ENCODE data around the gene AURKAIP1. TPM values are rescaled to one million over a fixed set of nuclear protein-coding genes. Genes with fewer than 3 reads are reported as not detected.

AURKAIP1 gene
- polyA plus RNA-seq, 2 of the 4 experiments (the other 2 are of a cell fraction), result 62.0 to 102 TPM

DNA sequence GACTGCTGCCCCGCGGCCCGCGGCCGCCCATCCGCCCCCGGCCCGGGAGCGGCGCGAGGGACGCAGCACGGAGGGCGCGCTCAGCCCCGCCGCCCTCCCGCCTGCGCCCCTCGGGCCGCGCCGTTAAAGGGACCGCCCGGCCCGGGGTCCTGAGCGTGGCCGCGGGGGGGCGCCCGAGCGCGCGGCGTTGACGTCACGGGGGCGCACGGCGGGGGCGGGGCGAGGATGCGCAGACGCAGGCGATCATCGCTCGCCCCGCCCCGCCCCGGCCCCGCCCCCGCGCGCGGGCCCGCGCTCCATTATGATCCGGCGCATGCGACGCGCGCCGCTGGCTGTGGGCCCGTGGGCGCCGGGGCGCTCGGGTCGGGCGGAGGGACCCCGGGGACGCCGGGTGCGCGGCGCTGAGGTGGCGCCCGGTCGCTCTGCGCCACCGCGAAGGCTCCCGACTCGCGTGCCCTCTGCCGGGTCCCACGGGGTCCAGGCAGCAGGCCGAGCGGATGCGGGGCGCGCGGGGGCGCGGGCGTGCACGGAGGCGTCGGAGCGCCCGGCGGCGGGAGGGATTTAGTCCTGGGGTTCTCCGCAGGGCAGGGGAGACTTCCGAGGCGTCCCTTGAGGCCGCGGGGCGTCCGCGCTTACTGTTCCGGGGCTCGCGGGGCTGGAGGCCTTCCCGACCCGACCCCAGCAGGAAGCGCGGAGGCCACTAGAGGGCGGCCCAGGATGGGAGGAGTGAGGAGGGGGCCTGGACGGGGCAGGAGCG lies 25.6 kb downstream of the AURKAIP1 start, which contains the start of gene DVL1:
Gene DVL1, minus strand, starts transcription at position 163 of the 757 bp plus-strand sequence. CDS start 353 bp downstream, outside the sequence.
- peaks cover 50% of the 10 kb centered on the region for H3K4me1 ChIP-seq
- peak; percentile 32 to 34; a peak in 2 of 5 replicates for TF ChIP-seq RAD21 (conservative IDR thresholded peaks at IDR 0.05 in 1 of 2, IDR thresholded peaks at IDR 0.05 in 1 of 2)
- TF ChIP-seq, protein P1, sequence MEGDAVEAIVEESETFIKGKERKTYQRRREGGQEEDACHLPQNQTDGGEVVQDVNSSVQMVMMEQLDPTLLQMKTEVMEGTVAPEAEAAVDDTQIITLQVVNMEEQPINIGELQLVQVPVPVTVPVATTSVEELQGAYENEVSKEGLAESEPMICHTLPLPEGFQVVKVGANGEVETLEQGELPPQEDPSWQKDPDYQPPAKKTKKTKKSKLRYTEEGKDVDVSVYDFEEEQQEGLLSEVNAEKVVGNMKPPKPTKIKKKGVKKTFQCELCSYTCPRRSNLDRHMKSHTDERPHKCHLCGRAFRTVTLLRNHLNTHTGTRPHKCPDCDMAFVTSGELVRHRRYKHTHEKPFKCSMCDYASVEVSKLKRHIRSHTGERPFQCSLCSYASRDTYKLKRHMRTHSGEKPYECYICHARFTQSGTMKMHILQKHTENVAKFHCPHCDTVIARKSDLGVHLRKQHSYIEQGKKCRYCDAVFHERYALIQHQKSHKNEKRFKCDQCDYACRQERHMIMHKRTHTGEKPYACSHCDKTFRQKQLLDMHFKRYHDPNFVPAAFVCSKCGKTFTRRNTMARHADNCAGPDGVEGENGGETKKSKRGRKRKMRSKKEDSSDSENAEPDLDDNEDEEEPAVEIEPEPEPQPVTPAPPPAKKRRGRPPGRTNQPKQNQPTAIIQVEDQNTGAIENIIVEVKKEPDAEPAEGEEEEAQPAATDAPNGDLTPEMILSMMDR (IDR thresholded peaks at IDR 0.05), result peak; percentile 37
- no peak for TF ChIP-seq NPAS2 (CRISPR knock-in tag; IDR thresholded peaks at IDR 0.05; ENCODE audit: borderline replicate concordance)
- no peak; the same call in 1 of the 2 replicates for TF ChIP-seq KDM5A (IDR thresholded peaks at IDR 0.05)
- no peak for TF ChIP-seq MAX (IDR thresholded peaks at IDR 0.05)
- TF ChIP-seq RNF2 (IDR thresholded peaks at IDR 0.05; ENCODE audit: borderline replicate concordance, low read depth), result no peak
- peak; percentile 38; the same call in 1 of the 2 replicates for TF ChIP-seq POLR2A (IDR thresholded peaks at IDR 0.05; ENCODE audit: low read length)
- no peak for TF ChIP-seq KDM1A (IDR thresholded peaks at IDR 0.05; ENCODE audit: low read depth)
- peak within 1 kb of the TSS; percentile 97 for H3K4me2 ChIP-seq
- DNase-seq (ENCODE audit: low read depth in 1 of 2, low spot score in 1 of 2) (peak in 1 of 2 experiments; percentile 47), FAIRE-seq (no peak), ATAC-seq (0 out of 6 replicates have a peak, but pooled peaks of 1 of the 2 experiments have one; percentile 11)
- no peaks in the 10 kb centered on the region for H3K9me3 ChIP-seq
- peak within 1 kb of the TSS; percentile 87 for H3K4me3 ChIP-seq
- ChIA-PET POLR2A (no interaction called here), CTCF (interaction anchor here (1.5 to 7.2 kb wide), 4 partner anchors 18 to 91 kb away, joined by 3 to 73 read pairs (median 8); partner anchors contain the start of genes AURKAIP1 and TAS1R3)
- peak within 1 kb of the TSS; percentile 99 to 100 for H3K27ac ChIP-seq
- no CpG with 5 or more reads among the region's 122 CpGs for WGBS (ENCODE audit: missing lambda C conversion rate)

- TF ChIP-seq SREBF2 (IDR thresholded peaks at IDR 0.05), result no peak
- TF ChIP-seq MAX (IDR thresholded peaks at IDR 0.05), result 0 out of 2 replicates have a peak, but pooled peaks have one; percentile 22
- ChIA-PET POLR2A (interaction anchor here (0.8 kb wide), 1 partner anchor 26 kb away, joined by 3 read pairs; the partner anchor contains the start of gene AURKAIP1), CTCF (interaction anchor here (0.7 to 7.2 kb wide), 11 partner anchors 13 to 157 kb away, joined by 3 to 73 read pairs (median 5); partner anchors contain the start of genes AURKAIP1 and TAS1R3)
- FAIRE-seq, result no peak
- Histone ChIP-seq H3K9me3 (no peaks in the 10 kb centered on the region), H3K27ac (peak overlapping the region; percentile 99 to 100), H3K4me3 (peak overlapping the region; percentile 87), H3K4me1 (peaks cover 51% of the 10 kb centered on the region), H3K4me2 (peak overlapping the region; percentile 97)
- WGBS (ENCODE audit: missing lambda C conversion rate), result no CpG with 5 or more reads among the region's 109 CpGs
- DNase-seq (ENCODE audit: low read depth in 1 of 2, low spot score in 1 of 2), result peak in 1 of 2 experiments; percentile 63
- ATAC-seq, result 0 out of 6 replicates have a peak, but pooled peaks of 1 of the 2 experiments have one; percentile 4
Measured at GRCh38 chr1:1348420-1349255, 26.4 kb downstream of the AURKAIP1 start.

DNA sequence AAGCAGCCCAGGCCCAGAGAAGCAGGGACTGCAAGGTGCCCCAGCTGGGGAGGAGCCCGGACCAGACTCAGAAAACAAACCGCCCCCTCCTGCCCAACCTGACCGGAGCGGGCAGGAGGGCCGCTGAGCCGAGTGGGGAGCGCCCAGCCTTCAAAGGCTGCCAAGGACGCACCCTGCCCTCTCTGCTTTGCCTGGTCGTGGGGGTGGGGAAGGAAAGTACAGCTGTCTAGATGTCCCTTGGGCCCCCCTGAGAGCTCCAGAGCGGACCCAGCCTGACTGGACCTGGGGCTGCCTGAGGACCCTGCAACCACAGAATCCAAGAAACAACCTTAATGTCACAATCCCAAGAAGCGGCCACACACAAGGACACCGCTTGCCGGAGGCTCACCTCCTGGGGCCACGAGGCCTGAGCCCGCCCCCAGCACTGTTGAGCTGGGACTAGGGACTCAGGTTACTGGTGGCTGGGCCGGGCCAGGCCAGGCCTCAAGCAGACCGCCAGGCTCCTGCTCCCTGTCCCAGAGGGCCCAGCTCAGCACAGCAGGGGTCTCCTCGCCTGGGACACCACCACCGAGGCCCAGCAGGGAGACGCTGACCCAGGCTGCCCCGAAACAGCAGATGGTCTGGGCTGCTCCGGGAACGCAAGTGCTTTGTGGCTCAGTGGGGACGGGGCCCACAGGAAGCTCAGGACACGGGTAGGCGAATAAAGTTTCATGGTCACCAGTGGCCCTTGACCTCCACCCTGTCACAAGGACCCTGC lies 27.2 kb downstream of the AURKAIP1 start:
- FAIRE-seq, result no peak
- Histone ChIP-seq H3K4me1 (peaks cover 50% of the 10 kb centered on the region), H3K27ac (peak overlapping the region; percentile 99 to 100)

More for the DNA sequence above, 27.2 kb downstream of the AURKAIP1 start:
- H3K4me2 ChIP-seq, result peak overlapping the region; percentile 97
- H3K9me3 ChIP-seq, result no peaks in the 10 kb centered on the region
- POLR2A ChIA-PET, result interaction anchor here (0.8 kb wide), 1 partner anchor 27 kb away, joined by 3 read pairs; the partner anchor contains the start of gene AURKAIP1
- peak in 1 of 2 experiments; percentile 55 for DNase-seq (ENCODE audit: low read depth in 1 of 2, low spot score in 1 of 2)
- 0% methylated on average over 5 of the region's 26 CpGs for WGBS (ENCODE audit: missing lambda C conversion rate)
- CTCF ChIA-PET, result interaction anchor here (0.7 to 7.2 kb wide), 12 partner anchors 12 to 158 kb away, joined by 3 to 73 read pairs (median 4); partner anchors contain the start of genes AURKAIP1 and TAS1R3
- no peak for TF ChIP-seq CHD2 (IDR thresholded peaks at IDR 0.05; ENCODE audit: low read length, partially characterized antibody)
- peak; percentile 64; the same call in 1 of the 2 replicates for TF ChIP-seq MAX (IDR thresholded peaks at IDR 0.05)
- peak; percentile 3 to 28; a peak in 3 of 6 replicates for ATAC-seq
- H3K4me3 ChIP-seq, result peak overlapping the region; percentile 87
